GM19238 (cell line): ENCODE results near the gene ATG2A.

ENCODE experiments used
- DNase-seq: peaks from one replicate; pipeline ENCODE4 v3.0.0; 2011; ENCODE audit warnings: low spot score; ENCODE audit not compliant: insufficient read length

Gene ATG2A

DNA sequence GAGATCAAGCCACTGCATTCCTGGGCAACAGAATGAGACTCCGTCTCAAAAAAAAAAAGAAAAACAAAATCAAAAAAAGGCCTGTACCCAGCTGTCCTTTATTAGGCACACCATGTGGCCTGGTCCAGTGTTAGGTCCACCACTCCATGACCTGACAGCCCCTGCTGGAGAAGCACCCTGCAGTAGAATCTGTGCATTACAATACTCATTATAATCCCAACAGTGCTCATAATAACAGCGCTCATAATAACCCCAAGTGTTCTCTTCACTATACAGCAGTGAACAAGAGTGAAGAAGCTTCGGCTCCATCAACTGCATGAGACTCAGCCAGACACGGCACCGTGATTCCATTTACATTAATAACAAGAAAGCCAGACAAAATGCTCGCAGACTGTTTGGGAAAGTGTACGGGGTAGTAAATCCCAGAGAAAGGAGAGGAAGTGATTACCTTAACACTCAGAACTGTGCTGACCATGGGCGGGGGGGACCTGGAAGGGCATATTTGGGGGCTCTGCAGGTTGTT lies 29.7 kb downstream of the ATG2A start:
- no peak for DNase-seq

DNA sequence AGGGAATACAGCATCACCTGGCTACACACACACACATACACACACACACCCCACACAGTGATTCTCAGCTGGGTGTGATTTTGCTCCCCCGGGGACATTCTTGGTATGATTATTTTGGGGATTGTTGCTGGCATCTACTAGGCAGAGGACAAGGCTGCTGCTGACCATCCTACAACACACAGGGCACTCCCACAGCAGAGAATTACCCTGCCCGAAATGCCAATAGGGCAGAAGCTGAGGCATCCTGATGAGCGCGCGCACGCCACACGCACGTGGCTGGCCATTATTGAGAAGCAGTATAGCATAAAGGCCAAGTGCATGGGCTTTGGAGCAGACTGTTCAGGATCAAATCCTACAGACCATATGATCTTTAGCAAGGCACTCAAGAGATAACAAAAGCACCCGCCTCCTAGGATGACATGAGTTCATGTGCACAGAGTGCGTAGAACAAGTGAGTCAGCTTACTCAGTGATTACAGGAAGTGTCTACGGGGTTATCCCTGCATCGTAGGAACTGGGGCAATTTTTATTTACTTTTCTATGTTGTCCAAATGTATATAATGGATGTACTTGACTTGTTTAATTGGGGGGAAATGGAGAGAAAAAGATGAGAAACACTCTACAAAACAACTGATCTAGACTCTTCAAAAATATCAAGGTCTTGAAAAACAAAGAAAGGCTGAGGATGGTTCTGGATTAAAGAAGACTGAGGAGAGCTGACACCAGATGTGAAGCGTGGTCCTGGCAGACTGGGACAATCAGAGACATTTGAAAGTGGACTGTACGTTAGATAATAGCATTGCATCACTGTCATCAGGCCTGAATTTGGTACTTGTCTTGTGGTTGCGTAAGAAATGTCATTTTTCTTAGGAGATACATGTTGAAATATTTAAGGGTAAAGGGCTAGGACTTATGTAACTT lies 31.4 kb downstream of the ATG2A start:
- DNase-seq = no peak

DNA sequence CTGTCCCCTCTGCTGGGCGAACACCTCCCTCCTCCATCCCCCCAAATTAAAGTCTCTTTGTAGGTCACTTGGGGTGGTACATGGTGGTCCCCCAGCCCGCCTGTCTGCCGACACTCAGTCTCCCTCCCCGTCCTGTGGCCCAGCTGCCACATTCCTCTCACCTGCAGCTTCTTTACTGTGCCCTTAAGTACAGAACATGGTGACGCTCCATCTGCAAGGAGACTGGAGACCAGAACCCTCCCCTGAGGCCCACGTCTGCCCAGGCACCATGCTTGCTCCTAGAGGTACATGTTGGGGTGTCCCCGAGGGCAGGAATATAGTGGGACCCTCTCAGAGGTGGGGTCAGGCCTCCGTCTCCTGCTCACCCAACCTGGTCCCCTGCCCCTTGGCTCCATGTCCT lies 33.0 kb downstream of the ATG2A start:
- no peak for DNase-seq

DNA sequence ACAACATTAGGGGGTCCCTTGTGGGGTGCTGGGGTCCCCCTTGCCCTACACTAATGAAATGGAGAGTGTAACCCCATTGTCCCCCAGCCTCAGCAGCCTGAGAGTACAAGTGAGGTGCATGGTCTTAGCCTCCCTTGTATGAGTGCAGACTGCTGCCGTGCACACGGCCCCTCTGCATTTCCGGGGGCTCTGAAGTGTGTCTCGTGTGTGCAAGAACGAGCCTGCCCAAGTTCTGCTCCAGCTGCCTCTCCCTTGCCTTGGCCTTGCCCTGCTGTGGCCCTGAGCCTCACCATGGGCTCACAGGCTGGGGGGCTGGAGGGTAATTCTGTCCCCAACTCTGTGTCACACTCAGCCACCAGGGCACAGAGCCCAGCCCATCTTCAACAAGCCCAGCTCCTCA lies 33.4 kb downstream of the ATG2A start:
- no peak for DNase-seq

DNA sequence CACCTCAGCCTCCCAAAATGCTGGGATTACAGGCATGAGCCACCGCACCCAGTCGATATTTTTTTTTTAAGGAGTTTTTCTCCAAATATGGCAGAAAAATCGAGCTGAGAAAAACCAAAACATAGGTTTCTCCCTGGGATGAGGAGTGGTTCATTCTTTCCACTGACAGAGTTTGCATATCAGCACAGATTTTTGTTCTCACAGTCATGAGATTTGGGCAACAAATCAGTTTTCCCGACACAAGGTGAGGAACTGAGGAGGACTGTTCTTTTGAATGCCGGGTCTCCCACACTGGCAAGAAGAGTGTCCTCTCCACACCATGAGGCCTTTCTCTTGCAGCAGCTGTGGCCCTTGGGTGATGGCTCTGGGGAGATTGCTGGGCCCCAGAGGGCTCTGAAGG lies 34.8 kb downstream of the ATG2A start:
- DNase-seq = no peak

DNA sequence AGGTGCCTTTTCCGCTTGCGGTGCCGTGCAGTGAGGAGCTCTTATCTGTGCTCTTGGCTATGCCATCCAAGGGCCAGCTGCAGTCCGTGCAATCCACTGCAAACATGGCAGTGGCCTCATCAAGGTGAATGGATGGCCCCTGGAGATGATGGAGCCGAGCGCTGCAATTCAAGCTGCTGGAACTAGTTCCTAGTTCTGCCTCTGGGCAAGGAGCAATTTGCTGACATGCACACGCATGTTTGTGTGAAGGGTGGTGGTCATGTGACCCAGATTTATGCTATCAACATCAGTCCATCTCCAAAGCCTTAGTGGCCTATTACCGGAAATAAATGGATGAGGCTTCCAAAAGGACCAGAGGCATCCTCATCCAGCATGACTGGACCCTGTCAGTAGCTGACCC lies 35.5 kb downstream of the ATG2A start:
- DNase-seq = no peak

DNA sequence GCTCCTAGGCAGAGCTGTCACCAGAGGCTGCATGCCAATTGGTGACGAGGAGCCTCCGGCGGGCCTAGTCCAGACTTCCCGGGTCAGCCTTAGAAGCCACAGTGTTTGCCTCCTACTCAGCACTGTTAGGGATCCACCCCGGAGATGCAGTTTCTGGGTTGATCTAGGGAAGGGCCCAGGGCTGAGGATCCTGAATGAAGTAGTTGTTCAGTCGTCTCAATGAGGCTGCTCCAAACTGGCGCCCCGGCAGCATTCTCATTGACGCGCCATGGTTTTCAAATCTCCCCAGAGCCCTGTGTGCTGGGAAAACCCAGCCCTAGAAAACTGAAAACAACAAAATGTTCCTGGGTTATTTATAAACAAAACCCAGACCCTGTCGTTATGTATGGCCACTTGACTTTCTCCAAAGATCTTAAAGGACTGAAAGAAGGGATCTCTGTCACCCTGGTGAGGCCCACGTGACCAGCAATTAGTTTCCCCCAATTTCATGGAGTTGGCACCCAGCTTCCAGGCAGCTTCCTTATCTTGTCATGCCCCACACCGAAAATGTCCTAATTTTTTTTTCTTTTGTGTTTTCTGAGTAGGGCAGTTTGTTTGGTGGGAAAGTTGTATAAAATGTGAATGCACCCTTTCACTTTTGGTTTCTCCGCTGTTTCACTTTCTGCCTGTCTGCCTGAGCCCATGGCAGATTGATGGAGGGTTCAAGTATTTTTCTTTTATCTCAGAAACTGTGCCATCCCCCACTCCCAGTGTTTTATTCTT lies 36.6 kb downstream of the ATG2A start:
- DNase-seq = no peak

DNA sequence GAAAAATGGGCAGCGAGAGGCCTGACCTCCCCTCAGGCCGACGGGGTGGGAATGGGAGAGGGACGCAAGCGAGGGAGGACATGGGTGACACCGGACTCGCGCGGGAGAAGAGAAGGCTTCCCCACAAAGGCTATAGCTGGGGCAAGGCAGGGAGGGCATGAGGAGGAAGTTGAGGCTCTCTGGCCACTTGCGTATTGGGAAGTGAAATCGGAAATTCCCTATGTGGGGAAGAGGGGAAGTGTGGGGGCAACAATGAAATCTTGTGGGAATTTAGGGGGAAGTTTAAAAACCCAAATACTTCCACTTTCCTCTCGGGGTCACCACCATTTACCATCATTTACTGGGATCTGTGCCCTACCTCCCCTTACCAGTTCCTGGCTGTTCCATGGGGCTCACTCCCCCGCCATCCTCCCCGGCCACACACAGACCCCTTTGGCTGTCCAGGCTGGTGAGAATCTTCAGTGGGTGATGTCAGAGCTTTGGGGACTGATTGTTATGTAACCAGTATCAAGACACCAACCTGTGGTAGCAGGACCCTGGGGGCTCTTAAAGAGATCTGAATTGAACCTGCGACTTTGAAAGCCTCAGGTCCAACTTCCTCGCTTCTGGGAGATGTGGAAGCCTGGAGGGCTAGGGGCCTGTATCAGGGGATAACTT lies 37.6 kb downstream of the ATG2A start:
- no peak for DNase-seq

DNA sequence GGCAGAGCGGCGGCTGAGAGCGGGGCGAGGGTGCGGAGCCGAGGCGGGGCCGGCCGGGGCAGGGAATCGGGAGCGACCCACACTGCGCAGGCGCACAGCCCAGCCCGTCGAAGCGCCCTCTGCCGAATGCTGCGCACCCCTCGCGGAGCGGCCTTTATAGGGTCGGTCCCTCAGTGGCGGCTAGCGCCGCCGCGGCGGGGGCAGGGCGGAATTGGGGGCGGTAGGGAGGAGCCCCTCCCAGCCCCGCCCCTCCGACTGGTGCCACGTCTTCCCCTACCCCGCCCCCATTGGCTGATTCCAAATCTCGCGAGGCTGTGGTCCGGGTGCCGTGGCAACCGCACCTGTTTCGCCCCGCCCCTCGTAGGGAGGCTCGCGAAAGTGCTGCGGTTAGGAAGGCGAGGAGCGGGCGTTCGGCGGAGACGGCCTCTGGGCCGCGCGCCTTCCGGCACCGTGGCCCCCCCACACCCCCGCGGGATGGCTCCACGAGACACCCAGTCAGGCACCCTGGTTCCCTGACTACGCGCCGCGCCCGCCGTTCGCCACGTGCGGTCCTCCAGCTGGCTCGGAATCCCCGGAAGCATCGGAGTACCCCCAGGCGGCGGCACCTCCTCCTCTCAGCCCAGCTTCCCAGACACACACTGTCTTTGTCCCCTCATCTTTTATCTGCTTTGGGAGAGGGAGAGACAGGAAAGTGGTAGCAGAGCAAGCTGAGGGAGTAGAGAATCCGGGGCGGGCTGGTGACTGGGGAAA lies 38.3 kb downstream of the ATG2A start, which contains the start of gene EHD1:
EHD1 (minus strand) TSS at position 128 of the 750 bp plus-strand sequence. CDS start 157 bp downstream, outside the sequence.
- peak; percentile 95 for DNase-seq

DNA sequence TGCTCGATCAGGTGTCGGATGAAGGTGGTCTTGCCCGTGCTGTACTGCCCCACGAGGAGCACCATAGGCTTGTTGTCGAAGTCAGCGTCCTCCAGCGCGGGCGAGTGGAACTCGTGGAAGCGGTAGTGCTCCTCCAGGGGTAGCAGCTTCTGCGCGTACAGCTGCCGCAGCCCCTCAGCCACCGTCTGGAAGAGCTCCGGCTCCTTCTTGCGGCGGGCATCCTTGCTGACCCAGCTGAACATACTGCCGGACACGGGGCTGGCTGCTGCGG lies 38.9 kb downstream of the ATG2A start:
- DNase-seq = no peak

DNA sequence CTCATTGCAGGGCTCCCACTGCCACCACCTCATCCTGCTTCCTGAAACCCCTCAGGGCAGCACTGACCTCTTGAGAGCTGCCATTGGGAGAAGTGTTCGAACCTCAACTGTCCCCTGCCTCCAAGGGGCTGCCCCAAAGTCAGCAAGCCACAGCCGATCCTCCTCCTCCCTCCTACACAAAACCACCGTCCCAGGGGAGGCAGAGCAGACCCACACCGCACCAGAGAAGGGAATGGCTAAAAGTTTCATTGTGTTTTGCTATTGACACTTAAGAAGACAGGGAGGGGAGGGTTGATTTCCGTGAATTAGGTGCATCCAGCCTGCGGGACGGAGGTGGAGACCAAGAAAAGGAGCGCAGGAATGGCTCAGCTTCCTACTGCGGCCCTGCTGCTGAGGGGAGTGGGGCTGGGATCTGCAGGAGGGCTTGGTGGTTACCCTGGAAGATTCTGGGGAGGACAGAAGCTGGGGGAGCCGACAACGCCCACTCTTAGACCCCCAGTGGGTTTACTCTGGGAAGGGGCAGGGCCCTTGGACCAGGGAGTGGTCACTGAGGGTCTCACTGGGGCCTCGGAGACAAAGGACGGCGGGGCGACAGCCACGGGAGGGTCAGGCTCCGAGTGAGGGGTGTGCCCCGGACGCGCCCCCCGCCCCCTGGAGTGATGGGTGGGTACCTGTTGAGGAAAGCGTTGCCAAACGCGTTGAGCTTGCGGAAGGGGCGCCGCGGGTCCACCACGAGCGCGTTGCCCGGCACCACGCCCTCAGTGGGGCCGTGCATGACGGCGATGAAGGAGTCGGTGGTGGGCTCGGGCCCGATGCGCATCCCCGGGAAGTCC lies 39.4 kb downstream of the ATG2A start:
- no peak for DNase-seq

DNA sequence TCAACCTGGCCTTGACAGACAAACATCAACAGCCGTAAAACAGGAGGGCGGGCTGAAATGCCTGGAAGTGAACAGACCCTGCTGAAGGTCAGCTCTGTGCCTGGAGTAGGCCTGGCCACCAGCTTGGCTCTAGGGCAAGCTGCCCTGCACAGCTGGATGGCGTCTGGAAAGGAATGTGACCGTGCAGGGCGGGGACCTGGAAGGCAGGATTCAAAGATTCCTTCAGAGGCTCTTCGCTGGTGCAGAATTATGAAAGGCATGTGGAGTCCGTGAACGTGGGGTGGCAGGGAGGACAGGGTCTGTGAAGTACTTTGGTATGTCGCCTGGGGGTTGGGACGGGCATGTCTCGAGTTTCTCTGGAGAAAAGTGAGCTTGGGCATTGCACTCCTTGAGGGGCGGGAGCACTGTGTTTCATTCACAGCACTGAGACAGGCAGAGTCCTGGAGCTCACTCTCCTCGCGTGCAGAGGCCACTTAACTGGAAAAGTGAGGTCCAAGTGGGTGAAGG lies 40.1 kb downstream of the ATG2A start:
- DNase-seq = no peak

DNA sequence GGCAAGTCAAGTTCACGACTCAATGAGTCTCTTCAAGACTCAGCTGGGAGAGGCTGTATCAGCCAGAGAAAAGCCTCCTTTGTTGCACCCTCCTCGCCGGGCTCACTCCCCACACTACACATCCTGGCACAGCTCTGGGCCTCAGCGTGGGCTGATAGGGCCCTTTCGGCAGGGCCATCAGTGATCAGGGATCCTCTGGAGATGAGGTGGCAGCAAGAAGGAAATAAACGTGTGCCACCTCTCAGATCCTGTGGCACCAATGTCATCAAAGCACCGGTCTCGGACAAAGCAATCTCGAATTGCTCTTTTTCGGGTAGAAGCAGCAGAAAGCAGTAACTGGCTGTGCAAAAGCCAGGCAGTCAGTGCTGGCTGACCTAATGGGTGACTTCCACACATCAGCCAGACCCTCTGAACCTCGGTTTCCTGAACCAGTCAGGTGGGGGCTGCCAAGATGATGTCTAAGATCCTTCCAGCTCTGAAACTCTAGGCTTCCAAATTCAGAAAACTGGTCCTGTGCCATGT lies 40.7 kb downstream of the ATG2A start:
- DNase-seq = no peak

DNA sequence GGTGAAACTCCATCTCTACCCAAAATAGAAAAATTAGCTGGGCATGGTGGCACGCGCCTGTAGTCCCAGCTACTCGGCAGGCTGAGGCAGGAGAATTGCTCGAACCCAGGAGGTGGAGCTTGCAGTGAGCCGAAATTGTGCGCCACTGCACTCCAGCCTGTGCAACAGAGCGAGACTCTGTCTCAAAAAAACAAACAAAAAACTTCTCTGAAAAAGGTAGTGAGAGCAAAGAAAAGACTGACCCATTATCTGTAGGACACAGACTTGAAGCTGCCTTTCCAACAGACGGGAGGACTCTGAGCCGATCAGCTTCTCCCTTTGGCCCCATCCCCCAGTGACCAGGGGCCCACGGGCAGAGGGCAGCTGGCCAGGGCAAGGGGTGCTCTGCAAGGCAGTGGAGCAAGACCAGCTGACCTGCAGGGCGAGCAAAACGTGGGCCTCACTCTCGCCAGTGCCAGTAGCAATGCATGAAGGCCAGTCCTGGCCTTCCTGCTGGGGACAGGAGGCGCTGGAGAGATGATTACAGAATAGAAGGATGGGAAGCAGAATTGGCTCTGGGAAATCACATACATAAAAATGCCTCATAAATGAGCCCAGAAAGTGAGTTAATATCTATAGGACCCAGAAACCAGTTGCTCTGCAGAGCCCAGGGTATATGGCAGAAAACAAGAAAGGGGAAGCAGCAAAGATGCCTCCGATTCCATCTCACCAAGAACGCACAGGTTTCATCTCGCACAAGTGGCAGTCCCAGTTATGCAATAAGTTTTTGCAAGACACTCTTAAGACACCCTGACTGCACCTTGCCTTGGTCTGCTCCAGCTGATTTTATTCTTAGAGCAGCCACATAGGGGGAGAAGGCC lies 41.4 kb downstream of the ATG2A start:
- no peak for DNase-seq

DNA sequence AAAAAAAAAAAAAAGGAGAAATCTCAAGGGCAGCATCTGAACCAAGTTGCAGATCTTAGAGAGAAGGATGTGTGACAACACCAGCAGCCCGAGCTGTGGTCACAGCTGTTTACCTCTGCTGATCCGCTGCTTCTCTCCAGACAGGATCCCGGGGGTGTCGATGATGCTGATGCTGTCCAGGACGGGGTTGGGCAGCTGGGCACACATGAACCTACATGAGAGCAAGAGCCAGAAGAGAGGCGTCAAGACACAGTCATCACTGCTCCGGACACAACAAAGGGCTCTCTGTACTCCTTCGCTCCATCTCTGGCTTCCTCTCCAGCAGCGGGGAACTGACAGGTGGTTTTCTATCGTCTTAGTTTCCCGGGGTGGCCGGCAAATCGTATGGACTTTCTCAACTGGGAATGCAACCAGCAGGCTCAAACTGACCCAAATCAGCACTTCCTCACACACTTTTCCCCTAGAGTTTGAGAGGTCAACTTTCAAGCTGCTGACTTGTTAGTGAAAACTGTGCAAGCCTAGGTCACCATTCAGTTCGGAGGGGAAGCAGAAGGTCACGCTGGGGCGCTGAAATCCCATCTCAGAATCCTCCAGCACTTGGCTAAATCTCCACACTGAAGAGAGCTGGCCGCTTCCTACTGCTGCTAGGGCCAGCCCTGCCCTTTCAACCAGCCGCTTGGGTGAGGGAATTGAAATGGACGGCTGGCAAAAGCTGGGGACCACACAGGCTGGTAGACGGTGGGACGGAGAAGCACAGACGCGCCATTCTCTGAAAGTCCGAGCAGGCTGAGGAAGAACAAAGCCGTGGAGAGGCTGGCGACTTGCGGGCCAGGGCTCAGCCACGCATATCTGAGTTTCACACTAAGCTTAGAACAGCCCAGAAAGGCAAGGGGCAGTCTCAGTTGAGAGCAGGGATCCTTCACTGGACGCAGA lies 42.4 kb downstream of the ATG2A start:
- DNase-seq = no peak

DNA sequence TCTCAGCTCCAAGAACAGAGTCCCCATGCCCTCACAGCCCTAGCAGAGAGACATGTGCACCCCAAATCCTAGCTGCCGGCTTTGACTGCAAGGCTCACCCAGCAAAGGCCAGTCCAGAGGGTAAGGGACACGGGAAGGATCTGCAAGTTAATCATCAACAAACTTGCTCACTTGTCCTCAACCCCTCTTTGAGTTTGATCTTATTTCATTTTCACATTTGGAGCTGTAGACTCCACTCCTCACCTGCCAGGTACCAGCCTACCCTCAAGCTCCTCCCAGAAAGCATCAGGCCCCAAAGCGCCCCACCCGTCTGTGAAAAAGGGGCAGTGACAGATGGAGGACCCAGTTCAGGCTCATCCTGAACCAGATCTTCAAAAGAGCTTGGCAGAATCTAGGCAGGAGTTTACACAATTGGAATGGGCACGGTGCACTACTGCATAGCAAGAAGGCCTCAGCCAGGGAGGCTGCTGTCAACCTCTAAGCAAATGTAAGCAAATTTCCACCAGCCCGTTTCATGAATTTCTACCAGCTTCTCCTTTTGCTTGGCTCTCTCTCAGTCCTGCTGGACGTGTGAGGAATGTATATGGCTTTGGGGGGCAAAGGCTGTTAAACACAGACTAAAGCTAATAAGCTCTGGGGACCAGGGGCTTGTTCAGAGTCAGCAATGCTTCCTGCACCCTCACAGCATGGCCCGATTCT lies 44.1 kb downstream of the ATG2A start:
- no peak for DNase-seq

DNA sequence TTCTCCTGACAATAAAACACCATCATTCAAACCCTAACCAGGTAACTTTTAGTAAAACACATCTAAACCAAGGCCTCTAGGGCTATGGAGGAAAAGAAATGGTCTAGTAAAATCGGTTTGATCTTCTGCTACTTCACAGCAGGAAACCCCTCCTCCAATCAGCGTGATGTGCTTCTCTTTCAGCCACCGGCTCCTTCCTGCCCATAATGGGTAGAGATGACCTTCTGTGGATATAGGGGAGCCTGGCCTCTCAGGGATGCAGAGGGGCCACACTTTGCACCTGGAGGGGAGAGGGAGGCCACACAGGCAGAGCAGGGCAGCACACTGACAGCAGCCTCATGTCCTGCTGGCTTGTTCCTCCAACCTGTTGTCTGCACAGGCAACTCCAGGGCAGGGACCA lies 45.5 kb downstream of the ATG2A start:
- DNase-seq = no peak
